NCI-H2196 (cell line): ENCODE results near the gene TMEM109.

Experiments used
- DNase-seq: peaks from one replicate; lab custom pipeline; 2025; ENCODE audit not compliant: unreplicated experiment; lab: John Stamatoyannopoulos, UW

TMEM109 gene

GRCh38 chr11:60878245-60879101 is 35.5 kb upstream of the TMEM109 start:
- no peak for DNase-seq

GRCh38 chr11:60879104-60879503 is 34.9 kb upstream of the TMEM109 start:
- no peak for DNase-seq

- DNase-seq: no peak
Observed at GRCh38 chr11:60879971-60880588, 33.9 kb upstream of the TMEM109 start.

GRCh38 chr11:60880643-60881282 is 33.2 kb upstream of the TMEM109 start:
- DNase-seq: peak; percentile 61

- DNase-seq: peak; percentile 70
Observed at GRCh38 chr11:60887556-60887955, 26.4 kb upstream of the TMEM109 start.

GRCh38 chr11:60889869-60890311 is 24.1 kb upstream of the TMEM109 start:
- DNase-seq: no peak

- DNase-seq: no peak
Observed at GRCh38 chr11:60890696-60891095, 23.3 kb upstream of the TMEM109 start.

- DNase-seq: peak; percentile 5
Observed at GRCh38 chr11:60891103-60891741, 22.7 kb upstream of the TMEM109 start.

GRCh38 chr11:60895687-60896086 is 18.3 kb upstream of the TMEM109 start:
- DNase-seq: no peak

- no peak for DNase-seq
Observed at GRCh38 chr11:60897496-60897895, 16.5 kb upstream of the TMEM109 start.

GRCh38 chr11:60899046-60899936 is 14.7 kb upstream of the TMEM109 start:
- peak; percentile 72 for DNase-seq

- DNase-seq: no peak
Observed at GRCh38 chr11:60899977-60900376, 14.0 kb upstream of the TMEM109 start.

GRCh38 chr11:60900673-60901404 is 13.1 kb upstream of the TMEM109 start:
- DNase-seq: no peak

GRCh38 chr11:60902625-60903024 is 11.3 kb upstream of the TMEM109 start:
- no peak for DNase-seq

GRCh38 chr11:60905047-60905446 is 8.9 kb upstream of the TMEM109 start:
- DNase-seq: no peak

- peak; percentile 16 for DNase-seq
Observed at GRCh38 chr11:60905551-60906113, 8.3 kb upstream of the TMEM109 start.

- DNase-seq: peak; percentile 98
Observed at GRCh38 chr11:60906132-60906972, 7.6 kb upstream of the TMEM109 start, which contains the start of gene PRPF19. Gene PRPF19, minus strand, starts transcription at chr11:60906585. Its CDS starts 203 bp downstream, at chr11:60906382.

GRCh38 chr11:60908803-60909202 is 5.2 kb upstream of the TMEM109 start:
- no peak for DNase-seq
